Sigmoid colon (tissue), 3 donors: Measurements from ENCODE around the gene PGLYRP1.

Source experiments
- POLR2A ChIP-seq, 2 donors: fragments of 450-650 bp; IDR thresholded peaks; one replicate each; pipeline ENCODE4 v1.6.1; 2016; ENCODE audit warnings: antibody characterized with exemption in 2 of 2, mild to moderate bottlenecking in 2 of 2, moderate library complexity in 2 of 2
- TF ChIP-seq, protein P1 (sequence below), 4 experiments: fragments of 450-650 bp in 3 of 4; fragments of 200-600 bp in 1 of 4; IDR thresholded peaks; one replicate each; pipeline ENCODE4 v1.5.1; 2016 to 2019; ENCODE audit warnings: antibody characterized with exemption in 4 of 4, mild to moderate bottlenecking in 3 of 4, moderate library complexity in 2 of 4

DNA sequence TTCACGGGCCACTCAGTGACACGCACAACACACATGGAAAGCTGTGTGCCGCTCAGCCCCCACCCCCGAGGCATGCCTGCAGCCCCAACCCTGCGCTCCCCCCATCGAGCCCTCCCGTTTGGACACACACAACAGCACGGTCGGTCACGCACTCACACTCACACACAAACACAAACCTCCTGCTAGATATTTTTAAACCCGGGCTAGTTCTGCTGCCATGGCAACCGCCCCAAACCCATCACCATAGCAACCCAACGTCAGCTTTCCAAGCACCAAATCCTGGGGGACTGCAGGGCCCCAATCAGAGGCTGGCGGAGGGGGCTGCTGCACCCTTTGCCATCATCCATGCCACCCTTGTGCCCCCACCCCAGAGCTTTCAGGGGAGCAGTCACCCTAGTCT lies 46.7 kb downstream of the PGLYRP1 start:
- no peak for TF ChIP-seq POLR2A (IDR thresholded peaks at IDR 0.05)
- TF ChIP-seq, protein P1, sequence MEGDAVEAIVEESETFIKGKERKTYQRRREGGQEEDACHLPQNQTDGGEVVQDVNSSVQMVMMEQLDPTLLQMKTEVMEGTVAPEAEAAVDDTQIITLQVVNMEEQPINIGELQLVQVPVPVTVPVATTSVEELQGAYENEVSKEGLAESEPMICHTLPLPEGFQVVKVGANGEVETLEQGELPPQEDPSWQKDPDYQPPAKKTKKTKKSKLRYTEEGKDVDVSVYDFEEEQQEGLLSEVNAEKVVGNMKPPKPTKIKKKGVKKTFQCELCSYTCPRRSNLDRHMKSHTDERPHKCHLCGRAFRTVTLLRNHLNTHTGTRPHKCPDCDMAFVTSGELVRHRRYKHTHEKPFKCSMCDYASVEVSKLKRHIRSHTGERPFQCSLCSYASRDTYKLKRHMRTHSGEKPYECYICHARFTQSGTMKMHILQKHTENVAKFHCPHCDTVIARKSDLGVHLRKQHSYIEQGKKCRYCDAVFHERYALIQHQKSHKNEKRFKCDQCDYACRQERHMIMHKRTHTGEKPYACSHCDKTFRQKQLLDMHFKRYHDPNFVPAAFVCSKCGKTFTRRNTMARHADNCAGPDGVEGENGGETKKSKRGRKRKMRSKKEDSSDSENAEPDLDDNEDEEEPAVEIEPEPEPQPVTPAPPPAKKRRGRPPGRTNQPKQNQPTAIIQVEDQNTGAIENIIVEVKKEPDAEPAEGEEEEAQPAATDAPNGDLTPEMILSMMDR (IDR thresholded peaks at IDR 0.05) = no peak
